AG09309 (cell line): ENCODE data around the gene EFNA4.
"Not testable (repeated sequence)": the region's sequence is repeated elsewhere in the genome, so short reads cannot be mapped to it uniquely, and the experiment has no call there.

ENCODE experiments used
- DNase-seq: peaks from one replicate; pipeline ENCODE4 v3.0.0-alpha.2; 2010; ENCODE audit warnings: low read depth
- H3K4me3 ChIP-seq: 2 replicates; pipeline ENCODE4 v1.5.1; 2011; ENCODE audit warnings: mild to moderate bottlenecking, low read depth, low read length, moderate library complexity; ENCODE audit not compliant: control insufficient read depth
- CTCF ChIP-seq: IDR thresholded peaks from 2 replicates; pipeline ENCODE4 v1.5.1; 2011; ENCODE audit warnings: mild to moderate bottlenecking, low read depth, low read length, inconsistent platforms; ENCODE audit not compliant: insufficient read depth, control insufficient read depth; ENCODE audit errors: missing control alignments

Gene EFNA4

GRCh38 chr1:155108296-155108695, 44.8 kb downstream of the EFNA4 start:
- no peak for TF ChIP-seq CTCF
- DNase-seq = no peak

GRCh38 chr1:155110381-155110780, 46.8 kb downstream of the EFNA4 start:
- no peak for TF ChIP-seq CTCF
- DNase-seq = no peak

More at GRCh38 chr1:155108296-155108695, 44.8 kb downstream of the EFNA4 start:
- no peak overlapping the region for H3K4me3 ChIP-seq

GRCh38 chr1:155110826-155111225, 47.3 kb downstream of the EFNA4 start:
- no peak for TF ChIP-seq CTCF
- H3K4me3 ChIP-seq = no peak overlapping the region
- no peak for DNase-seq

More at GRCh38 chr1:155110381-155110780, 46.8 kb downstream of the EFNA4 start:
- H3K4me3 ChIP-seq = no peak overlapping the region

- no peak overlapping the region for H3K4me3 ChIP-seq
- no peak for DNase-seq
- TF ChIP-seq CTCF = no peak
Measured at GRCh38 chr1:155113450-155113980, 50.0 kb downstream of the EFNA4 start.

- no peak overlapping the region for H3K4me3 ChIP-seq
- no peak for DNase-seq
- TF ChIP-seq CTCF = no peak
Measured at GRCh38 chr1:155116113-155116764, 52.7 kb downstream of the EFNA4 start.

- H3K4me3 ChIP-seq = no peak overlapping the region
- no peak for TF ChIP-seq CTCF
- DNase-seq = no peak
Measured at GRCh38 chr1:155117610-155118009, 54.1 kb downstream of the EFNA4 start.

GRCh38 chr1:155118090-155118489, 54.5 kb downstream of the EFNA4 start:
- DNase-seq, H3K4me3 ChIP-seq: not testable (repeated sequence)
